Measurements from ENCODE around the gene POLE4.

- TF ChIP-seq CTCF (IDR thresholded peaks at IDR 0.05) (no peak), MEF2A (IDR thresholded peaks at IDR 0.05; ENCODE audit: borderline replicate concordance, low read depth) (no peak), NFIC (IDR thresholded peaks at IDR 0.05; ENCODE audit: borderline replicate concordance) (no peak), USF2 (IDR thresholded peaks at IDR 0.05; ENCODE audit: borderline replicate concordance, low read depth, low read length) (no peak), RFX5 (IDR thresholded peaks at IDR 0.05; ENCODE audit: low read length) (no peak), PBX3 (IDR thresholded peaks at IDR 0.05) (no peak)
These were observed 10.7 kb upstream of the POLE4 start for GRCh38 chr2:74947703-74948102.
